GM19452 (cell line): ENCODE measurements around the gene SYS1.

Source experiments
- ATAC-seq: cut with Tn5 transposase; IDR thresholded peaks from one replicate; pipeline ENCODE4 v1.9.1; 2021; ENCODE audit not compliant: unreplicated experiment

SYS1 gene

GRCh38 chr20:45378191-45378590, 15.2 kb downstream of the SYS1 start, which contains the start of gene TP53TG5:
Gene TP53TG5, minus strand, starts transcription at chr20:45378325. Its CDS starts 89 bp downstream, at chr20:45378236.
- ATAC-seq: no peak

DNA sequence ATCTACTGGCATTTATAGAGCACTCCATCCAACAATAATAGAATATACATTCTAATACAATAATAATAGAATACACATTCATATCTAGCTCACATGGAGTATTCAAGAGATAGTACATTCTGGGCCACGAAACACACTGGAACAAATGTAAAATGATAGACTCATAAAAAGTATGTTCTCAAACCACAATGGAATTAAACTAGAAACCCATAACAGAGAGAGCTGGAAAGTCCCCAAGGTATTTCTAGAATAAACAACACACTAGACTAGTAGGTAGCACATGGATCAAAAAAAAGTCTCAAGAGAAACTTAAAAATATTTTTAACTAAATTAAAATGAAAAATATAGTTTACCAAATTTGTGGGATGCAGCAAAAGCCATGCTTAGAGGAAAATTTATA, 24.3 kb downstream of the SYS1 start:
- ATAC-seq: no peak

- ATAC-seq: no peak
Measured at GRCh38 chr20:45390931-45391330, 28.0 kb downstream of the SYS1 start.

GRCh38 chr20:45391559-45391958, 28.6 kb downstream of the SYS1 start:
- ATAC-seq: no peak

DNA sequence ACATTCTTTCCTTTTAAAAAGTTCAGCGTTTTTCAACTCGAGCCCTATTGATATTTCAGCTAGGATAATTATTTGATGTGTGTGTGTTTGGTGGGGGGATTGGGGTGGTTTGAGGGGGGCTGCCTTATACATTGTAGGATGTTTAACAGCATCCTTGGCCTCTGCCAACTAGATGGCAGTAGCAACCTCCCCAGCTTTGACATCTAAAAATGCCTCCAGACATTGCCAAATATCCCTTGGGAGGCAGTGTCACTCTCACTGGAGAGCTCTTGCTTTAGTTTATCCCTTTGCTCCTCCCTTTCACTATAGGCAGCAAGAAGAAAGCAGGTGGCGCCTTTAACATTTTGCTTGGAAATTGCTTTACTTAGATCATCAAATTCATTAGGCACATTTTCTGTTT, 29.8 kb downstream of the SYS1 start:
- ATAC-seq: no peak

DNA sequence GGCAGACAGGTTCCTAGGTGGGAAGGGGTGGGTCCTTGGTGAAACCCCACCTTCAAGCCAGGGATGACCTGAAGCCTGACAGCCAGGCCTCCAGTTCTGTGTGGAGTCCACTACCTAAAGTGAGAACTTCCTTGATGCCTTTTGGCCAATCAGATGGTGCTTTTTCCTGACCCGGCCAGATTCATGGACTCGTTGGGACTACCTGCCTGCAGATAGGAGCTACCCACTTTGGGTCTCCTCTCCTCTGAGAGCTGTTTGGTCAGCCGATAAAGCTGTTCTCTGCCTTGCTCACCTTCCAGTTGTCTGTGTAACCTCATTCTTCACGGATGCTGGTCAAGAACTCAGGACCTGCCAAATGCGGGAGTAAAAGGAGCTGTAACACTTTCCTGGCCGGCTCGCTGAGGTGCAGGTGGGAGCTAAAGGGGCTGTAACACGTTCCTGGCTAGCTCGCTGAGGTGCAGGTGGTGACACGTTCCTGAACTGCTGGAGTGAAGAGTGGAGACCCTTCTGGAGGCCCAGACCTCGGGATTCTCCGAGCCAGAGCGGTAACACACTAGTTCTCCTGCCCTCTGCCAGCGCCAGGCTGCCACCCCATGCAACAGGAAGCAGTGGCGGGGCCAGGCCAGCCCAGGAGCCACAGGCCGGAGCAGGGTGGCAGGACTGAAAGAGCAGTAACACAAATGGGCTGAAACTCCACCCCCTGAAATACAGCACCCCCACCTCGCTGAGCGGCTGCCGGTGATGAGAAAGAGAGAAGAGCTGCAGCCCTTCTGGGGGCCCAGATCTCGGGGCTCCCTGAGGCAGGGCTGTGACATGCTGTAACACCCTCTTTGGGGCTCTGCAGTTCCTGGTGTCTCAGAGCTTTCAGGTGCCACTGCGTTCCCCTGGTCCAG, 31.5 kb downstream of the SYS1 start:
- ATAC-seq: no peak

DNA sequence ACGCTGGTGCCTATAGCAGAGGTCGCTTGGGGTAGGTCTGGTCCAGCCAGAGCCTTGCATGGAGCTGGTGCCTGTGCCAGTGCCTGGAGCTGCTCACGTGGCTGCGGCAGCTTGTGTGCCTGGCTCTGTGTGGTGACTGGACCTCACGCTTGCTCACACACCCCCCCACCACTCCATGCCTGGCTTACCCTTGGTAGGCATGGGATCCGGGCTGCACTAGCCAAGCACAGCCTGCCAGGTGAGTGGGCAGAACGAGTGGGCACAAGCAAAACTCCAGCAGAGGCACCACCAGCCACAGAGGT, 32.1 kb downstream of the SYS1 start:
- ATAC-seq: no peak

DNA sequence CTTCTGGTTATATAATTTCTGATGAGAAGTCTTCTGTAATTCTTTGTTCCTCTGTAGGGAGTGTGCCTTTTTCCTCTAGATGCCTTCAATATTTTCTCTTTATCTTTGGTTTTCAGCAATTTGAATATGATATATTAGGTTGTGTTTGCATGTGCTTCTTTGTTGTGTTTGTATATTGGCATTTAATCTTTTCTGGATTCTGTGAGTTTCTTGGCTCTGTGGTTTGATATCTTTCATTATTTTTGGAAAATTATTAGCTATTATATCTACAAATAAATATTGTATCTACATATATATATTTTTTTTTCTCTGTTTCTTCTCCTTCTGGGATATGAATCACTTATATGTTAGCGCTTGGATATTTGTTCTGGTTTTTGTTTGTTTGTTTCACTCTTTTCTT, 36.1 kb downstream of the SYS1 start:
- ATAC-seq: no peak

DNA sequence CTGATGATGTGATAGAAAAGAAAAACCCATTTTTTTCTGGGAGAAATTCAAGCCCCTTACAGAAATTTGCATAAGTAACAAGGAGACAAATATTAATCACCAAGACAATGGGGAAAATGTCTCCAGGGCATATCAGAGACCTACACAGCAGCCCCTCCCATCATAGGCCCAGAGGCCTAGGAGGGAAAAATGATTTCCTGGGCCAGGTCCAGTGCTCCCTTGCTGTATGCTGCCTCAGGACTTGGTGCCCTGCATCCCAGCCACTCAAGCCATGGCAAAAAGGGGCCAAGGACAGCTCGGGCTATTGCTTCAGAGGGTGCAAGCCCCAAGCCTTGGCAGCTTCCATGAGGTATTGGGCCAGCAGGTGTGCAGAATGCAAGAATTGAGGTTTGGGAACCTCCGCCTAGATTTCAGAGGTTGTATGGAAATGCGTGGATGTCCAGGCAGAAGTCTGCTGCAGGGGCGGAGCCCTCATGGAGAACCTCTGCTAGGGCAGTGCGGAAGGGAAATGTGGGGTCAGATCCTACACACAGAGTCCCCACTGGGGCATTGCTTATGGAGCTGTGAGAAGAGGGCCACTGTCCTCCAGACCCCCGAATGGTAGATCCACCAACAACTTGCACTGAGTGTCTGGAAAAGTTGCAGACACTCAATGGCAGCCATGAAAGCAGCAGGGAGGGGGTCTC, 37.5 kb downstream of the SYS1 start:
- no peak for ATAC-seq

- no peak for ATAC-seq
Measured at GRCh38 chr20:45402946-45403345, 40.0 kb downstream of the SYS1 start.

- ATAC-seq: no peak
Measured at GRCh38 chr20:45404438-45404837, 41.5 kb downstream of the SYS1 start.

- ATAC-seq: no peak
Measured at GRCh38 chr20:45405571-45406259, 42.8 kb downstream of the SYS1 start.

DNA sequence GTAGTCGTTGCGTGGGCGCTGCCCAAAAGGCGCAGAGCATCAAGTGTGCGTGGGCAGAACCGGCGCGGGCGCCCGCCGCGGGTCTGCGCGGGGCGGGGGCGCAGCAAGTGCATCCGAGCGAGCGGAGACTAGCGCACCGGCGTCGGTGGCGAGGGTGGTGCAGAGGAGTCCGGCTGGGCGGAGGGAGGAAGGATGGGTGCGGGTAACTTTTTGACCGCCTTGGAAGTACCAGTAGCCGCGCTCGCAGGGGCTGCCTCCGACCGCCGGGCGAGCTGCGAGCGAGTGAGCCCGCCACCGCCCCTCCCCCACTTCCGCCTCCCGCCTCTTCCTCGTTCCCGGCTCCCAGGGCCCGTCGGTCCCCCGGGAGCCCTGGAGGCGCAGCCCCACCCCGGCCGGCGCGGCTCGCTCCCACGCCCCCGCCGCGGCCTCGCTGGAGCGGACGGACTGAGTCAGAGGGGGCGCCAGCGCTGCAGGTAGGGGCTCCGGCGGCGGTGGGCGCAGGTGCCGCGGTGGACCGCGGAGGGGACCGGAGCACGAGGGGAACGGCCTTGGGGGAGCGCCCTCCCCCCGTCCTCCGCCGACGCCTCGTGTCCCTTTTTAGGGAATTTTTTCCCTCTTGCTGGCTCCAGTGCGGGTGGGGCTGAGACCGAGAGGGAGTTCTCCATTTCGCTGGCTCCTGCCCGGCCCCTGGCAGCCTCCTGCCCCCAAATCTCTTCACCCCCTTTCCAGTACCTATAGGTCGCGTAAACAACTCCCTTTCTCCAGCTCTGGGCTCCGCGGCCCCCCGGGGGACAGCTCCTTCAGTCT, 43.5 kb downstream of the SYS1 start:
- no peak for ATAC-seq

- no peak for ATAC-seq
Measured at GRCh38 chr20:45407067-45407745, 44.2 kb downstream of the SYS1 start.

GRCh38 chr20:45407783-45408645, 45.1 kb downstream of the SYS1 start, which contains the start of gene DBNDD2:
Gene DBNDD2, plus strand, starts transcription at chr20:45408289. Its CDS starts 179 bp downstream, at chr20:45408468.
- no peak for ATAC-seq

- ATAC-seq: no peak
Measured at GRCh38 chr20:45408646-45409213, 45.8 kb downstream of the SYS1 start.

GRCh38 chr20:45409521-45410272, 46.7 kb downstream of the SYS1 start:
- ATAC-seq: no peak

GRCh38 chr20:45410887-45411286, 47.9 kb downstream of the SYS1 start:
- ATAC-seq: no peak
